Endometrial microvascular endothelial cells (primary cell): Measurements from ENCODE around the gene AFP. TPM values are rescaled to one million over a fixed set of nuclear protein-coding genes. Genes with fewer than 3 reads are reported as not detected.

Experiments
- in situ Hi-C: cut with HindIII; loops from 2 replicates; pipeline ENCODE4 v1.10.0; 2017; ENCODE audit warnings: low sequenced_read_pairs, low pct_unique_long_range_greater_than_20kb; ENCODE audit errors: inconsistent ontology term
- total RNA-seq: library from RNA; depleted of rRNA; stranded (reverse); fragments of >200 nt; gene quantifications from one replicate; pipeline ENCODE4 v1.2.3, GENCODE V29; 2015; ENCODE audit errors: inconsistent ontology term

Gene AFP
- total RNA-seq, 1 donor from 2014 or later, result not detected

DNA sequence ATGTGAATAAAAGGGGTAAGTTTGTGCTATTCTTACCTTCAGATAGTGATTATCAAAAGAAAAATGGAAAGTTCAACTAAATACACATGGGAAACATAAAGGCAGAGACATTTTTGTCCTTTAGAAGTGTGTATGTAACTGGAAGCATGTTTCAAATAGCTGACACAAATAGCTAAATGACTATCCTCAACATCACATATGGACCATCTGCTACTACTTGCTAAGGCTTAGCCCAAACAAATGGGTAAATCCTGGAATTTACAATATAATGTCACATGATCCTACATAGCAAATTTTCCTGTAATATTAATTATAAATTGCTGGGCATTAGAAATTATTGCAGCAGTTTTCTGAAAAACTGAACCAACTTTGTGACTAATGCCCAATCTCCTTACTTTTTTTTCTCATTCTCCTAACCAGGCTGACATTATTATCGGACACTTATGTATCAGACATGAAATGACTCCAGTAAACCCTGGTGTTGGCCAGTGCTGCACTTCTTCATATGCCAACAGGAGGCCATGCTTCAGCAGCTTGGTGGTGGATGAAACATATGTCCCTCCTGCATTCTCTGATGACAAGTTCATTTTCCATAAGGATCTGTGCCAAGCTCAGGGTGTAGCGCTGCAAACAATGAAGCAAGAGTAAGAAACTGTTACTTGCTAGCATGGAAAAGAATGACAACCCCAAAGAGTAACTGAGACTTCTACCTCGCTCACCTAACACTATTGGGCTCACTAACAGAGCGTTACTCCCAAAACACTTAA, 16.1 kb downstream of the AFP start:
- in situ Hi-C loops, result no loop called here

DNA sequence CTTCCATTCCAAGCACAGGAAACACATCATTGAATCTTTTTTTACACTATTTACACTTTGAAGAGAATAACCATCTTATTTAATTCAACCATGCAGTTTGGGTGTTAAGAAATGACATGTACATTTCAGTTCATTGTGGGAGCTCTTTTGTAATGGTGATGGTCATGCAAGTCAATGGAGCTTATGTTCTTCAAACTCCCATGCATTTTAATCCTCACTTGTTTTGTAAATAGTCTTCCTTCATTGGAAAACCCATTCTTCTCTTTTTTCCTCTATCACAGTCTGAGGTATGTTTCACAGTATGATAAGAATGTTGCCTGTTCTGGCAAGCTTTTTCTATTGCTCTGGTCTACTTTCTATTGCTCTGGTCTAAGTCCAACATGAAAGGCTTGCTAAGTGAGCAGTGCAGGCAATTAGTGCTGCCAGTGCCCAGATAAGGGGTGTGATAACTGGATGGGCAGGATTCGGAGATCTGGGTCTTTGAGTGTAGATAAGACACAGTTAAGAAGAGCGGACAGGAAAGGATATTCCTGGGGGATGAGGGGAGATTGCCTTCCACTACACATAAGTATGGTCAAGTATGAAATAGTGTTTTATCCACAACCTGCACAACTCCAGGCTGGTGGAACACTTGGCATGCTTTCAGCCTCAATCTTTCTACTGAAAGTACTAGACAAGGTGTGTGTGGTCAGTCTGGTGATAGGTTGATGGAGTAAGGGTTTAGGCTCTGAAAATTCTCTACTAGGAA, 17.1 kb downstream of the AFP start:
- in situ Hi-C loops, result no loop called here

DNA sequence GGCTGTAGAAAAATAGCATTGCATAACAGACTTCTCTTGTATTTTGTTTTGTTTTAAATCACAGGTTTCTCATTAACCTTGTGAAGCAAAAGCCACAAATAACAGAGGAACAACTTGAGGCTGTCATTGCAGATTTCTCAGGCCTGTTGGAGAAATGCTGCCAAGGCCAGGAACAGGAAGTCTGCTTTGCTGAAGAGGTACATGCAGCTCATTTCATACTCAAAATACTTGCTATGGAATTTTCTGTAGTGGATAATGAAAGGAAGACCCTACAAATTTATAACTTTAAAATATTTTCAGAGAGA, 17.6 kb downstream of the AFP start:
- in situ Hi-C loops, result no loop called here

DNA sequence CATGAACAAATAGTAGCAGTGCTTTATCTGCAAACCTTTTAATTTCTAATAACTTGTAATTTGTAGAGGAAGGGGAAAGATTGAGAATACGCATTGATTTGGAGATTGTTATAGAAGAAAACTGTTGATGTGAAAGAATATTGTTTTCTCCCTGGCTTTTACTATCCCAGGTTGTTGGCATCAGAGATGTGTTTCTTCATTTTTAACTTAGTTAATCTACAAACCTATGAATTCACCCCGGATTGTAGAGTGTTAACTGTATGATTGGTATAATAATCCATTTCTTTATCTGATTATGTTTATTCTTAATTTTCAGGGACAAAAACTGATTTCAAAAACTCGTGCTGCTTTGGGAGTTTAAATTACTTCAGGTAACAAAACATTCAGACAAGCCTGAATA, 18.9 kb downstream of the AFP start:
- in situ Hi-C loops, result no loop called here

DNA sequence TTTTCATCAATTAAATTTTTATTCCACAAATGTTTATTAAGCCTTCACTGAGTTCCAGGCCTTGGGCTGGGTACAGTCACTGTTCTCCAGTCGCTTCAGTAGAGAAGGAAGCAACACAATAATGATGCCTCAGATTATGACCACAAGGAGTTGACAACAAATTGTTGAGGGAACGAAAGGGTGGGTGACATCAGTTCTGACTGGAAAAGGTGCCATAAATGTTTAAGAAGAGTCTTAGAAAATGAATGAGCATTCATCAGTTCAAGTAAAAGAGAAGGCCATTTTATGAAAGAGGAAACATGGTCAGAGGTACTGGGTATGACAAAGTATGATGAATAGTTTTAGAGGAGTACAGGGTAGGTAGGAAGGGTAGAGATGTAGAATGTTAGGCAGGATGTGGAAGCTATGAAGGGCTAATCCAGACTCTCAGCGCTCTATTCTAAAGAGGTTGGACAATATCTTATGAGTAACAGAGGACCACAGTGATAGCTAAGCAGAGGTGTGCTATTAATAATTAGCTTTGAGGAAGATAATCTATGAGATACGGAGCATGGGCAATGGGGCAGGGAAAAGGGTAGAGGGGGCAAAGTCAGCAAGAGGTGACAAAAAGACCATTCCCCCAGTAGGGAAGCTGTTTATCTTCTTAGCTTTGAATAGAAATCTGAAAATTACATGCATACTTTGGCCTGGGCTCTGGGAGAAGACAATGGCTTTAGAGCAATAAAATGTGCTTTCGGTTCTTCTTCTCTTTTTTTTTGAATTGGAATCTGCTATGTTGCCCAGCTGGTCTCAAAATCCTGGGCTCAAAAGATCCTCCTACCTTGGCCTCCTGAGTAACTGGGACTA, 20.4 kb downstream of the AFP start:
- in situ Hi-C loops, result no loop called here

DNA sequence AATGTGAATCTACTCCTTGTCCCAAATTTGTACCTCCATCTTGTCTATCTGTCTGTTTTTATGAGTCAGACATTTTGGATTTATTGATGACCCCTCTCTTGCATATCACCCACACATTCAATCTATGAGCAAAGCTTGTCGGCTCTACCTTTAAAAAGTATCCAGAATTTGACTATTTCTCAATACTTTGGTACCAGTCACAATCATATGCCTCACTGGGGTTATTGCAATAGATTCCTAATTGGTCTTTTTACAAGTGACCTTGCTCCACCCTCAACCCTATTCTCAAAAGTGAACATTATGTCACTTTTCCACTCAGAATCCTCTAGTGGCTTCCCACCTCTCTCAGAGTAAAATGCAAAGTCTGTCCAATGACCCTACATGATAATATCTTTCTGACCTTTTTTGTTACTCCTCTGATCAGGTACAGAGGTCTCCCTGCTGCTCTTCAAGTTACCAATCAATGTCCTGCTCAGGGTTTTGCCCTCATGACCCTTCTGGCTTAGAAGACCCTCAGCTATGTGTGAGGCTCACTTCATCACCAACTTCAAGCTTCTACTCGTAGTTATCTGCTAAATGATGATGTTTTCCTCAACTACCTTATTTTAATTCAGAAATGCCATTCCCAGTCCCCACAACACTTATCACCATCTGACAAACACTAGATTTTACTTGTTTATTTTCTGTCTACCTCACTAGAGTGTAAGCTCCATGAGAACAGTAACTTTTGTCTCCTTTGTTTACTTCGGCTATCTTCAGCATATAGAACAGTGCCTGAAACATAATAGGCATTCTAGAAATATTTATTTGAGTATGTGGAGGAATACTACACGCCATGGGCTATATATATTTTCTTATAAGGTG, 22.4 kb downstream of the AFP start:
- in situ Hi-C loops, result no loop called here

DNA sequence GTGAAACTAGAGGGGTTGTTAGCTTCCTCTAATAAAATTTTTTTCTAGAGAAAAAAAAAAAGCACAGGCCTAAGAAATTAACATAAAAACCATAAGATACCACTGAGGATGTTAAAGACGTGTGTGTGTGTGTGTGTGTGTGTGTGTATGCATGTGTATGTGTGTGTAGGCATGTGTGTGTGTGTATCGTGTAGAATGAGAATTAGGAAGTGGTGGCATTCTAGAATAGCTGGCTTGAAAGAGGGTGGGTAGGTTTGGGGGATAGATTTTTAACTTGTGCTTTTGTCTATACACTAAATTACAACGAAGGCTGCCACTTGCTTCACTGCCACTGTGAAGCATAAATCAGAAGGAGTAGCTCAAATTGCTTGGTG, 23.0 kb downstream of the AFP start:
- in situ Hi-C loops, result no loop called here

DNA sequence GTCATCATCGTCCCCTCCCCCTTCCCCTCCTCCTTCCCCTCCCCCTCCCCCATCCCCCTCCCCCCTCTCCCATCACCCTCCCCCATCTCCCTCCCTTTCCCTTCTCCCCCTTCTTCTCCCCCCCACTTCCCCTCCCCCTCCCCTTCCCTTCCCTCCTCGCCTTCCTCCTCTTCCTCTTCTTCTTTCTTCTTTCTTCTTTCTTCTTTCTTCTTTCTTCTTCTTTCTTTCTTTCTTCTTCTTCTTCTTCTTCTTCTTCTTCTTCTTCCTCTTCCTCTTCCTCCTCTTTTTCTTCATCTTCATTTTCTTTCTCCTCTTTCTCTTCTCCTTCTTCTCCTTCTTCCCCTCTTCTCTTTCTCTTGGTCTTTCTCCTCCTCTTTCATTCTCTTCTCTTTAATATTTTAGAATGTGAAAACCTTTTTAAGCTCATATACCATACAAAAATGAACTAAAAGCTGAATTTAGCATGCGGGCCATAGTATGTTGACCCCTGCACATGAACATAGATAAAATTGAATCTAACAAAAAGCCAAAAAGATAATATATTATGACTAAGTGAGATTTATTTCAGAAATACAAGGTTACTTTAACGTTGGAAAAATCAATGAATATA, 25.0 kb downstream of the AFP start:
- in situ Hi-C loops, result no loop called here

DNA sequence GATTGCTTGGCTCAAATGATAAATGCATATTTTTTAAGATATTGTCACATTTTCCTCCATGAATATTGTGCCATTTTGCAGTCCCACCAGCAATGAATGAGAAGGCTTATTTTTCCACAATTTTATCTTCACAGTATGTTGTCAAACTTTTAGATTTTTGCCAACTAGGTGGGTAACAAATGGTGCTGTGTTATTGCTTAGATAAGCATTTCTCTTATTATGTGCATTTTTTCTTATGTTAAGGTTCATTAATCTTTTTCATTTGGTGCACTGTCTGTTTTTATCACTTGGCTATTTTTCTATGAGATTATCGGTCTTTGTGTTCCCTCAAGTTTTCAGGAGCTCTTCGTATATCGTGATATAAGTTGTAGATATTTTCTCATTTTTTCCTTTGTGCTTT, 32.1 kb downstream of the AFP start:
- in situ Hi-C loops, result no loop called here

DNA sequence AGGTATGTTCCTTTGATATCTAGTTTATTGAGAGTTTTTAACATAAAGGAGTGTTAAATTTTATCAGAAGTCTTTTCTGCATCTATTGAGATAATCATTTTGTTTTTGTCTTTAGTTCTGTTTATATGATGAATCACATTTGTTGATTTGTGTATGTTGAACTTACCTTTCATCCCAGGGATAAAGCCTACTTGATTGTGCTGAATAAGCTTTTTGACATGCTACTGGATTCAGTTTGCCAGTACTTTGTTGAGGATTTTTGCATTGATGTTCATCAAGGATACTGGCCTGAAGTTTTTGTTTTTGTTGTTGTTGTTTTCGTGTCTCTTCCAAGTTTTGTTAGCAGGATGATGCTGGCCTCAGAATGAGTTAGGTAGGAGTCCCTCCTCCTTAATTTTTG, 34.7 kb downstream of the AFP start:
- in situ Hi-C loops, result no loop called here

DNA sequence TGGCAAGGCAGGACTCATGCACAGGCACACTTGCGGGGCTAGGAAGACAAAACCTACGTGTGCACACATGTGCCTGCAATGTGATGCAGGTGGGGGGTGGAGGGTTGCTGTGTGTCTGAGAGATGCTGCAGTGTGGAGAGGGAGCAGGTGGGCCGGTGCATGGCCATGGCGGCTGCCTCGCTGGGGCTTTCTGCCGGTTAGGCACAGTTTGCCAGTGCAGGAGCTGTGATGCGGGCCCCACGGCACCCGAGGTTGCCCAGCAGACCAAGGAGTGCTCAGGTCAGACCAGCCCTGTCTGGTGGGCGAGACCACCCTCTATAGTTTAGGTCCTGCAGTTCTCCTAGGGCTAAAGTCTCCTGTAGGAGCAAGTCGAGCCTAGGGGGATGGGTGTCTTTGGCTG, 41.2 kb downstream of the AFP start:
- in situ Hi-C loops, result no loop called here

DNA sequence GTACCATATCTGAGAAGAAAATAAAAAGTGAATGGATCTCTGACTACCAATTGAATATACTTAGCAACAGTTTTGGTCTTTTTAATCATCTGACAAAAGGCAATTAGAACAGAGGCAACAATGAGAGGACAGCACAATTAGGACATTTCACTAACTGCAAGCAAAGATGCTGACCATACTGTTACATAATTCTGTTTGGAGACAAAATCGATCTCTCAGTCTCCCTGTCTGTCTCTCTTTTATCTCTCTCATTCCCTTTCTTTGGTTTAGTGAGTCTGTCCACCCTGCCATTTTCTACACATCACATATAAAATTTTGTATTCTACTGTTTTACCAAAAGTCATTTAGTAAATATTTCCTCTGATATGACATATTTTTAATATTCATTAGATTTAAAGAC, 43.3 kb downstream of the AFP start:
- in situ Hi-C loops, result no loop called here

DNA sequence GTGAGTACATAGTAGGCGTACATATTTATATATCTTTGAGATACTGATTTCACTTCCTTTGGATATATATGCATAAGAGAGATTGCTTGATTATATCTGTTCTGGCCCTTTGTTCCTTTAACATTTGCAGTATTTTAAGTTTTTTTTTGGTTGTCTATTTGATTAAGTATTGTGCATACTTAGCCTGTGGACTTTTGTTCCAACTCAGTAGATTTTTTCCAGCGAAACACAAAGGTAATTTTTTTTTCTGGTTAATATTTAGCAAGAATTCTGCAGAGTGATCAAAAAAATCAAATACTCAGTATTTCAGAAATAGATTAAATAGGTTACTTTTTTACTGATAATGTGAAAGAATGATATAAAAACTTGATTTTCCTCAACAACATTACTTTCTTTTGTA, 45.3 kb downstream of the AFP start, which contains the start of gene AFM:
Gene AFM, plus strand, starts transcription at position 388 of the 400 bp plus-strand sequence. CDS start 31 bp downstream, outside the sequence.
- in situ Hi-C loops, result no loop called here

DNA sequence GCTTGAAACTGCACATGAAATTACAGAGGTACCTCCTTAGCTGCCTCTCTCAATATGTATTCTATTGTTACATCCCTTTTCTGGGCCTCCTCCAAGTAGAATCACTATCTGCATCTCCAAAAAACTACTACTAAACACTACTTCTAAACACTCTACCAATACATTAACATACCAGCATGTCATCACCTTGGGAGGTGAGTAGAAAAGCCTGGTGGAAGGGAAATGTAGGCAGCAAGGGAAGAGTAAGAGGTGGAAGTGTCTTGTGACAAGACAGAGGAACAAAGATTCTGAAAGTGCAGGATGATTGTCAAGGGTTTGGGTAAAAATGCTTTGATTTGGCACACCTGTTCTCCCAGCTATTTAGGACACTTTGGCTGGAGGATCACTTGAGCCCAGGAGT, 49.1 kb downstream of the AFP start:
- in situ Hi-C loops, result no loop called here

DNA sequence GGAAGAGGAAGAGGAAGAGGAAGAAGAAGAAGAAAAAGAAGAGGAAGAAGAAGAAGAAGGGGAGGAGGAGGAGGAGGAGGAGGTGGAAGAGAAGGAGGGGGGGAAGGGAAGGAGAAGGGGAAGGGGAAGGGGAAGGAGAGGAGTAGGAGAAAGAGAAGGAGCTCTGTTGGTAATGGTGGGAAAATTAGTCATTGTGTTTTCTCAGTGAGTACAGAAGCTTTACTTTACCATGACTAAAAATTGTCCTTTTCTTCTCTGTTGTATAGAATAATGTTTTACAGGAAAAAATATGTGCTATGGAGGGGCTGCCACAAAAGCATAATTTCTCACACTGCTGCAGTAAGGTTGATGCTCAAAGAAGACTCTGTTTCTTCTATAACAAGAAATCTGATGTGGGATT, 49.6 kb downstream of the AFP start:
- in situ Hi-C loops, result no loop called here

DNA sequence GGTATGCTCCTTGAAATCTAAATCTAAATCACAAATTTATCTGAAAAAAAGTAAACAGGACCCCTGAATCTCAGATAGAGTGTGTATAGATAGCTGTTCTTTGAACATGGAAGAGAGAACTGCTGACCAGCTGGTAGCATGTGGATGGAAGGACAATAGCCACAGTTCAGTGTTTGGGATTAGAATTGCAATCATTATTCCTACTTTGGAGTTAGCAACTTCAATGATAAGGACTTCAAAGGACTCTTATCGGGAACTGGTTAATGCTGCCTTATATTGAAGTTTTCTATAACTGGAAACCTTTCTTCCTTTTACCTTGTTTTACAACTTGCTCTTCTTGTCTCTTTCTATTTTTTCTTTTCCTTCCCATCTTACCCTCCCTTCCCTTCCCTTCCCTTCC, 50.5 kb downstream of the AFP start:
- in situ Hi-C loops, result no loop called here

DNA sequence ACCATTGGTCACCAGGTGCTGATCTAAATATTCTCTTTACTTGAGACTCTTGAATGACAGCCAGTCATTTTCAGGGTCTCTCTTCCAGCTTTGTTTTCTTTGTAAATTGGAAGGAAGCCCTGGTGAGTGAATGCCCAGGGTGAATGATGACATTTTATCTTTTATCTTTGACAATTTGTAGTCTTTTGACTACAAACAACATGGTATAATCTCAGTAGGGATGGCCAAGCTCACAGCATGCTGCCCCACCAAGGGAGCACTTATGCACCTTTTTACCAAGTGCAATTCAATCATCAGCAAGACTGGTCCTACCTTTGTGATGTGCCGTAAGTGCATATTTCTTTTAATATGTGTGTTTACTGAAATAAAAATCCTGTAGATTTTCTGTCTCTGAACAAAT, 51.2 kb downstream of the AFP start:
- in situ Hi-C loops, result no loop called here

DNA sequence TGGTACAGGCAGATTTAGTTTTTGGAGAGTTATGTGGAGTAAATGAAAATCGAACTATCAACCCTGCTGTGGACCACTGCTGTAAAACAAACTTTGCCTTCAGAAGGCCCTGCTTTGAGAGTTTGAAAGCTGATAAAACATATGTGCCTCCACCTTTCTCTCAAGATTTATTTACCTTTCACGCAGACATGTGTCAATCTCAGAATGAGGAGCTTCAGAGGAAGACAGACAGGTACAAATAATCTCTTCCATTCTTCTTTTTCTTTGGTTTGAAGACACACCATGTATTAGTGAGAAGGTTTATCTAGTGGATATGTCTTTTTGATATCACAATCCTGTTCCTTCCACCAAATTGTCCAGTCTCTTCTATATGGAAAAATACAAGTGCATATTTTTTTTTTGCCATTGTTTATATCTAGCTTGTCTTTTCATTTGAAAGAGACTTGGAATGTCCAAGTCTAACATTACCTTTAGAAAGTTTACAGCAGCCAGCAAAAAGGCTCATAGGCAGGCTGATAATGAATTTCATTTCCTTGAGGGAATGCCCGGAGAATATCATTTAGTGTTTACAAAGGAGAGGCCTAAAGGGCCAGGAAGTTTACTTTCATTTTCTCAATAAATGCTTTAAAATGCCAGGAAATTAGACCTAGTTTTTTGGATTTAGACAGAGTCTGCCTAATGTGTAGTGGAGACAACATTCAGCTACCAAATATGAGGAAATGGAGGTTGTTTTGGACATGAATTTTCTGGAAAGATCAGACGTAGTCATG, 64.2 kb downstream of the AFP start:
- in situ Hi-C loops, result no loop called here
